Endodermal cell (in vitro differentiated cells): ENCODE data around the gene CHST9. TPM values are rescaled to one million over a fixed set of nuclear protein-coding genes. Genes with fewer than 3 reads are reported as not detected.
A peak's percentile ranks its signal among the peaks of the same experiment; 100 is the strongest.

Source experiments
- DNase-seq: peaks from one replicate; pipeline ENCODE4 v3.0.0-alpha.2; 2017
- H3K27ac ChIP-seq: 2 replicates; pipeline ENCODE4 v1.5.1; 2013; ENCODE audit warnings: mild to moderate bottlenecking, low read depth, low read length, moderate library complexity
- H3K27me3 ChIP-seq: 2 replicates; pipeline ENCODE4 v1.6.1; 2013; ENCODE audit warnings: mild to moderate bottlenecking, low read length, moderate library complexity; ENCODE audit not compliant: insufficient read depth, control insufficient read depth, poor library complexity, severe bottlenecking
- H3K36me3 ChIP-seq: 2 replicates; pipeline ENCODE4 v1.7.0; 2013; ENCODE audit warnings: mild to moderate bottlenecking, low read length, moderate library complexity; ENCODE audit not compliant: control insufficient read depth, insufficient read depth
- H3K4me1 ChIP-seq: one replicate; pipeline ENCODE4 v1.7.0; 2013; ENCODE audit warnings: low read length; ENCODE audit not compliant: control insufficient read depth, insufficient read depth
- H3K4me3 ChIP-seq: 2 replicates; pipeline ENCODE4 v1.5.1; 2013; ENCODE audit warnings: mild to moderate bottlenecking, low read length, moderate library complexity
- H3K9ac ChIP-seq: 2 replicates; pipeline ENCODE4 v1.6.1; 2013; ENCODE audit warnings: mild to moderate bottlenecking, low read length, moderate library complexity; ENCODE audit not compliant: poor library complexity, severe bottlenecking; ENCODE audit errors: extremely low read depth
- H3K9me3 ChIP-seq: 2 replicates; pipeline ENCODE4 v1.6.1; 2013; ENCODE audit warnings: mild to moderate bottlenecking, low read length, moderate library complexity; ENCODE audit not compliant: control insufficient read depth
- H3K27ac Mint-ChIP-seq: 2 replicates; pipeline ENCODE4 v1.8.0; 2020; ENCODE audit warnings: mixed read lengths
- H3K27me3 Mint-ChIP-seq: 2 replicates; pipeline ENCODE4 v1.8.0; 2021; ENCODE audit warnings: mild to moderate bottlenecking, mixed read lengths; ENCODE audit not compliant: insufficient read depth
- H3K36me3 Mint-ChIP-seq: 2 replicates; pipeline ENCODE4 v1.8.0; 2020; ENCODE audit warnings: low read depth, mixed read lengths
- H3K4me1 Mint-ChIP-seq: 2 replicates; pipeline ENCODE4 v1.8.0; 2020; ENCODE audit warnings: mixed read lengths
- H3K4me3 Mint-ChIP-seq: 2 replicates; pipeline ENCODE4 v1.8.0; 2020; ENCODE audit warnings: mild to moderate bottlenecking, moderate library complexity, mixed read lengths
- H3K9me3 Mint-ChIP-seq: 2 replicates; pipeline ENCODE4 v1.8.0; 2020; ENCODE audit warnings: mild to moderate bottlenecking, mixed read lengths
- WGBS, 2 experiments: methylation state at CpG; one replicate each; pipeline versions ENCODE4 v1.1.5 to v1.1.7; 2013; ENCODE audit warnings: missing lambda C conversion rate in 2 of 2, mixed read lengths in 1 of 2; ENCODE audit not compliant: insufficient coverage in 1 of 2, insufficient read length in 1 of 2; 5-methylcytosine and 5-hydroxymethylcytosine counted together
- total RNA-seq, 2 donors: library from RNA; stranded (reverse); fragmentation: NEBNext Ultra II Directional in 1 of 2; extraction: Animal tissue kit (Norgen Biotek cat#: 25700) in 1 of 2; gene quantifications; 2 replicates in 1 of 2; 3 replicates in 1 of 2; pipeline ENCODE4 v1.2.1, GENCODE V29; 2021
- TF ChIP-seq, protein P1 (sequence below): fragments of 200-600 bp; sonication (generic); conservative IDR thresholded peaks from 2 replicates; pipeline ENCODE4 v1.5.0; 2021; ENCODE audit warnings: antibody characterized with exemption, mild to moderate bottlenecking

The CHST9 gene
- total RNA-seq, 2 donors from 2014 or later: 47.5 to 75.8 TPM

DNA sequence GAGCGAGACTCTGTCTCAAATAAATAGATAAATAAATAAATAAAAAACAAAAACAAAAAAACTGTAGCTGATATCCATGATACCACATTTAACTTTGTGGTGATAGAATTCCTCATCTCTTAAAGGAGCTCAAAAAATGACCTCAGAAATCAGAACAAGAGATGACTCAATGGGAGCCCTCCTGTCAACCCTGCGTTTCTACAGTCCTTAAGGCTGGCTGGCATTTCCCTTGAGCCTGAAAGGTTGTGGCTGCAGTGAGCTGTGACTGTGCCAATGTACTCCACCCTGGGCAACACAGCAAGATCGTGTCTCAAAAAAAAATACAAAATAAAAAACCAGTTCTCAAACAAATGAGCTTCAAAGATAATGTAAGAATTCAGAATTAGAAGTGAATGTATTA lies 40.4 kb downstream of the CHST9 start:
- H3K9ac ChIP-seq: no peak overlapping the region
- peaks cover 19% of the 10 kb centered on the region for H3K36me3 Mint-ChIP-seq
- H3K4me3 ChIP-seq: no peak overlapping the region
- peaks cover 17% of the 10 kb centered on the region for H3K9me3 Mint-ChIP-seq
- 97% methylated on average over 1 of the region's 3 CpGs; no CpG with 5 or more reads in 1 of the 2 experiments for WGBS, 2 experiments
- H3K27me3 Mint-ChIP-seq: no peaks in the 10 kb centered on the region
- TF ChIP-seq, protein P1, sequence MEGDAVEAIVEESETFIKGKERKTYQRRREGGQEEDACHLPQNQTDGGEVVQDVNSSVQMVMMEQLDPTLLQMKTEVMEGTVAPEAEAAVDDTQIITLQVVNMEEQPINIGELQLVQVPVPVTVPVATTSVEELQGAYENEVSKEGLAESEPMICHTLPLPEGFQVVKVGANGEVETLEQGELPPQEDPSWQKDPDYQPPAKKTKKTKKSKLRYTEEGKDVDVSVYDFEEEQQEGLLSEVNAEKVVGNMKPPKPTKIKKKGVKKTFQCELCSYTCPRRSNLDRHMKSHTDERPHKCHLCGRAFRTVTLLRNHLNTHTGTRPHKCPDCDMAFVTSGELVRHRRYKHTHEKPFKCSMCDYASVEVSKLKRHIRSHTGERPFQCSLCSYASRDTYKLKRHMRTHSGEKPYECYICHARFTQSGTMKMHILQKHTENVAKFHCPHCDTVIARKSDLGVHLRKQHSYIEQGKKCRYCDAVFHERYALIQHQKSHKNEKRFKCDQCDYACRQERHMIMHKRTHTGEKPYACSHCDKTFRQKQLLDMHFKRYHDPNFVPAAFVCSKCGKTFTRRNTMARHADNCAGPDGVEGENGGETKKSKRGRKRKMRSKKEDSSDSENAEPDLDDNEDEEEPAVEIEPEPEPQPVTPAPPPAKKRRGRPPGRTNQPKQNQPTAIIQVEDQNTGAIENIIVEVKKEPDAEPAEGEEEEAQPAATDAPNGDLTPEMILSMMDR: no peak
- peaks cover 16% of the 10 kb centered on the region for H3K9me3 ChIP-seq
- no peak overlapping the region for H3K27ac ChIP-seq
- H3K4me3 Mint-ChIP-seq: no peak overlapping the region
- no peak for DNase-seq
- H3K27ac Mint-ChIP-seq: peak overlapping the region; percentile 31
- H3K4me1 ChIP-seq: peaks cover 11% of the 10 kb centered on the region
- no peaks in the 10 kb centered on the region for H3K27me3 ChIP-seq
- H3K36me3 ChIP-seq: no peaks in the 10 kb centered on the region
- H3K4me1 Mint-ChIP-seq: peaks cover 32% of the 10 kb centered on the region

DNA sequence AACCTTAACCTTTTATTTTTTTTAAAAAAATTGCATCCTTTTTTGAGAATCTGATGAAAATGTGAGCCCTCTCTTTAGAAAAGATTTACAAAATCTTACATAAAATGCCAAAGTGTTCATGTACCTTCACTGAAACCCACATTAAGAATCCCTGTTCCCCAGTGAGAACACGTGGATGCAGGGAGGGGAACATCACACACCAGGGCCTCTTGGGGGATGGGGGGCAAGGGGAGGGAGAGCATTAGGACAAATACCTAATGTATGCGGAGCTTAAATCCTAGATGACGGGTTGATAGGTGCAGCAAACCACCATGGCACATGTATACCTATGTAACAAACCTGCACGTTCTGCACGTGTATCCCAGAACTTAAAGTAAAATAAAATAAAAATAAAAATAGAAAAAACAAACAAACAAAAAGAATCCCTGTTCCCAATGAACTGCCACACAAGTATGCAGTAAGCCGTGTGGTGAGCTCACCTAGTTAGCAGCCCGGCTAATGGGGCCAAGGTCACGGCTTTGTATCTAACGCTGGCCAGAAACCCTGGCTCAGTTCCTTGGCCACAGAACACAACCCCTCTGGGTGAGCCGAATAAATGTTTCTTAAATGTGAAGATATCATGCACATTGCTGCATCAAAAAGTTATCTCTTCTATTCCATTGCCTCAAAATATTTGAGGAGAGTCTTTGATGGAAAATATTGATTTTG lies 41.4 kb downstream of the CHST9 start:
- peaks cover 12% of the 10 kb centered on the region for H3K36me3 Mint-ChIP-seq
- H3K4me3 ChIP-seq: no peak overlapping the region
- no peaks in the 10 kb centered on the region for H3K27me3 Mint-ChIP-seq
- peaks cover 32% of the 10 kb centered on the region for H3K4me1 Mint-ChIP-seq
- no peaks in the 10 kb centered on the region for H3K27me3 ChIP-seq
- H3K27ac Mint-ChIP-seq: peak overlapping the region; percentile 95
- H3K9ac ChIP-seq: peak overlapping the region; percentile 28
- H3K9me3 Mint-ChIP-seq: peaks cover 8% of the 10 kb centered on the region
- no peak overlapping the region for H3K27ac ChIP-seq
- H3K4me1 ChIP-seq: peaks cover 11% of the 10 kb centered on the region
- TF ChIP-seq, protein P1: no peak
- H3K9me3 ChIP-seq: peaks cover 9% of the 10 kb centered on the region
- peak overlapping the region; percentile 69 for H3K4me3 Mint-ChIP-seq
- 78 to 92% methylated on average over 2 to 6 of the region's 10 CpGs for WGBS, 2 experiments
- no peaks in the 10 kb centered on the region for H3K36me3 ChIP-seq
- DNase-seq: peak; percentile 68

DNA sequence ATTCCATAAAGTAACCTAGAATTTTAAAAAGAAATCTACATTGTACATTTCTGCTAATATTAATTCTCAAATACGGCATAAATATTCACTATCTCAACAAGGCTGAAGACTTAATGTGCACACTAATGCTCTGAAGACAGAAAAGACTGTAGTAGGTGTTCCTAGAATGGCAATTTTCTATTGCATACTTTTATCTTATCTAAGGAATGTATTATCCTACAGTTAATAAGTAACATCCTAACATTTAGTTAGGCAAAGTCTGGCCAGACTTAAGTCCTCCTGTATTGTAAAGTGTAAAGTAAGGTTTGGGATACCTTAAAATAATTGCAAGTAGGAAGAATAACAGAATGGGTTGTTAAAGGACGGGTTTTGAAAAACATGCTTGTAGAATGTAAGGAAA lies 42.2 kb downstream of the CHST9 start:
- peak overlapping the region; percentile 76 for H3K4me3 ChIP-seq

More for the DNA sequence above, 42.2 kb downstream of the CHST9 start:
- Histone ChIP-seq H3K4me1 (peaks cover 18% of the 10 kb centered on the region), H3K9ac (peak overlapping the region; percentile 28), H3K27me3 (no peaks in the 10 kb centered on the region), H3K27ac (no peak overlapping the region), H3K9me3 (peaks cover 7% of the 10 kb centered on the region), H3K36me3 (no peaks in the 10 kb centered on the region)
- TF ChIP-seq, protein P1: no peak
- no peak for DNase-seq
- no peaks in the 10 kb centered on the region for H3K27me3 Mint-ChIP-seq
- peaks cover 11% of the 10 kb centered on the region for H3K36me3 Mint-ChIP-seq
- H3K4me3 Mint-ChIP-seq: peak overlapping the region; percentile 69
- peaks cover 41% of the 10 kb centered on the region for H3K4me1 Mint-ChIP-seq
- WGBS, 2 experiments: 85 to 100% methylated on average over 1 to 2 of the region's 2 CpGs
- peak overlapping the region; percentile 95 for H3K27ac Mint-ChIP-seq
- H3K9me3 Mint-ChIP-seq: peaks cover 4% of the 10 kb centered on the region
